Astrocyte (in vitro differentiated cells and primary cell): ENCODE data around the gene CLCN1. TPM values are rescaled to one million over a fixed set of nuclear protein-coding genes. Genes with fewer than 3 reads are reported as not detected.

Source experiments
- DNase-seq: peaks from one replicate; pipeline ENCODE4 v3.0.0-alpha.2; 2010; ENCODE audit warnings: low read depth
- FAIRE-seq: peaks from 2 replicates; lab custom pipeline; 2011; peaks lifted over from hg19 to GRCh38; lab: Jason Lieb, UNC
- H2AFZ ChIP-seq: 2 replicates; pipeline ENCODE4 v1.6.0; 2012; ENCODE audit warnings: low read depth, low read length, inconsistent platforms
- H3K27ac ChIP-seq: 2 replicates; pipeline ENCODE4 v1.5.1; 2011; ENCODE audit warnings: low read depth, low read length, inconsistent platforms
- H3K27me3 ChIP-seq: 2 replicates; pipeline ENCODE4 v1.6.0; 2011; ENCODE audit warnings: low read length, inconsistent platforms; ENCODE audit not compliant: insufficient read depth
- H3K36me3 ChIP-seq: 2 replicates; pipeline ENCODE4 v1.5.1; 2011; ENCODE audit warnings: low read length, inconsistent platforms; ENCODE audit not compliant: insufficient read depth
- H3K4me1 ChIP-seq: 2 replicates; pipeline ENCODE4 v1.5.1; 2011; ENCODE audit warnings: low read length, inconsistent platforms; ENCODE audit not compliant: insufficient read depth
- H3K4me2 ChIP-seq: 2 replicates; pipeline ENCODE4 v1.6.0; 2012; ENCODE audit warnings: low read length, inconsistent platforms
- H3K4me3 ChIP-seq: 2 replicates; pipeline ENCODE4 v1.5.1; 2011; ENCODE audit warnings: low read depth, mild to moderate bottlenecking, low read length, inconsistent platforms; ENCODE audit not compliant: insufficient read depth
- H3K79me2 ChIP-seq: 2 replicates; pipeline ENCODE4 v1.6.0; 2012; ENCODE audit warnings: mild to moderate bottlenecking, low read length, inconsistent platforms; ENCODE audit not compliant: insufficient read depth
- H3K9ac ChIP-seq: 2 replicates; pipeline ENCODE4 v1.6.0; 2012; ENCODE audit warnings: mild to moderate bottlenecking, low read length, inconsistent platforms
- H3K9me3 ChIP-seq: 2 replicates; pipeline ENCODE4 v1.5.1; 2012; ENCODE audit warnings: low read depth, mild to moderate bottlenecking, low read length, inconsistent platforms; ENCODE audit not compliant: insufficient read depth
- H4K20me1 ChIP-seq: 2 replicates; pipeline ENCODE4 v1.6.0; 2012; ENCODE audit warnings: low read length, inconsistent platforms; ENCODE audit not compliant: insufficient read depth
- H3K27ac Mint-ChIP-seq: one replicate; pipeline ENCODE4 v1.8.0; 2021; ENCODE audit warnings: mild to moderate bottlenecking, mixed read lengths; ENCODE audit not compliant: unreplicated experiment
- H3K27me3 Mint-ChIP-seq: one replicate; pipeline ENCODE4 v1.8.0; 2021; ENCODE audit warnings: low read depth, mixed read lengths; ENCODE audit not compliant: unreplicated experiment
- H3K36me3 Mint-ChIP-seq: one replicate; pipeline ENCODE4 v1.8.0; 2021; ENCODE audit warnings: low read depth, mixed read lengths; ENCODE audit not compliant: unreplicated experiment
- H3K4me1 Mint-ChIP-seq: one replicate; pipeline ENCODE4 v1.8.0; 2021; ENCODE audit warnings: low read depth, mixed read lengths; ENCODE audit not compliant: unreplicated experiment
- H3K4me3 Mint-ChIP-seq: one replicate; pipeline ENCODE4 v1.8.0; 2021; ENCODE audit warnings: mild to moderate bottlenecking, moderate library complexity, mixed read lengths; ENCODE audit not compliant: unreplicated experiment
- H3K9me3 Mint-ChIP-seq: one replicate; pipeline ENCODE4 v1.8.0; 2021; ENCODE audit warnings: mild to moderate bottlenecking, mixed read lengths; ENCODE audit not compliant: unreplicated experiment
- EZH2 ChIP-seq: IDR thresholded peaks from 2 replicates; pipeline ENCODE4 v1.6.1; 2012; ENCODE audit warnings: mild to moderate bottlenecking, low read length, inconsistent platforms; ENCODE audit not compliant: insufficient read depth
- total RNA-seq: library from RNA; stranded (reverse); gene quantifications from 2 replicates; pipeline ENCODE4 v1.2.1, GENCODE V29; 2021
- TF ChIP-seq, protein P1 (sequence below): IDR thresholded peaks from 2 replicates; pipeline ENCODE4 v1.5.1; 2011; ENCODE audit warnings: low read depth, mild to moderate bottlenecking, inconsistent platforms, low read length, moderate library complexity; ENCODE audit not compliant: insufficient read depth

The CLCN1 gene
- total RNA-seq, 1 donor from 2014 or later: not detected

DNA sequence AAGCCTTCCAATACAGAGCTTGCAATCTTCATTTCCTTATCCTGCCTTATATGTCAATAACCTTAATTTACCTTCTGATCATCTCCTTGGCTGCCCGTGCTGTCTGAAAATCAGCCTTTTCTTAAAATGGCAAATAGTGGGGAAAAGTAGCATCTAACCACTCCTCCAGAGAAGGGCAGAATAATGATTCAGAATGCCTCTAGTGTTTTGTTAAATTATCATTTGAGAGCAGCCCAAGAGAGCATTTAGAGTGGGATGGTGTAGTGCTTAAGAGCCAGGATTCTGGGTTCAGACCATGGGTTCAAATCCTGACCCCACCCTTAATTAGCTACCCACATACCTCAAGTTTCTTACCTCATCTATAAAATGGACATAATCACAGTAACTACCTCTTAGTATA, 35.8 kb upstream of the CLCN1 start:
- Mint-ChIP-seq H3K4me1 (peaks cover 23% of the 10 kb centered on the region), H3K36me3 (no peaks in the 10 kb centered on the region), H3K27me3 (no peaks in the 10 kb centered on the region), H3K27ac (peak overlapping the region; percentile 87), H3K4me3 (no peak overlapping the region), H3K9me3 (no peaks in the 10 kb centered on the region)
- Histone ChIP-seq H3K9me3 (no peaks in the 10 kb centered on the region), H3K4me3 (no peak overlapping the region), H3K4me2 (peak overlapping the region; percentile 56), H3K79me2 (no peaks in the 10 kb centered on the region), H4K20me1 (no peaks in the 10 kb centered on the region), H3K27ac (no peak overlapping the region), H3K36me3 (no peaks in the 10 kb centered on the region), H3K27me3 (no peaks in the 10 kb centered on the region), H2AFZ (no peak overlapping the region), H3K4me1 (peaks cover 8% of the 10 kb centered on the region), H3K9ac (peak overlapping the region; percentile 19)
- DNase-seq: no peak
- no peak for TF ChIP-seq EZH2
- TF ChIP-seq, protein P1, sequence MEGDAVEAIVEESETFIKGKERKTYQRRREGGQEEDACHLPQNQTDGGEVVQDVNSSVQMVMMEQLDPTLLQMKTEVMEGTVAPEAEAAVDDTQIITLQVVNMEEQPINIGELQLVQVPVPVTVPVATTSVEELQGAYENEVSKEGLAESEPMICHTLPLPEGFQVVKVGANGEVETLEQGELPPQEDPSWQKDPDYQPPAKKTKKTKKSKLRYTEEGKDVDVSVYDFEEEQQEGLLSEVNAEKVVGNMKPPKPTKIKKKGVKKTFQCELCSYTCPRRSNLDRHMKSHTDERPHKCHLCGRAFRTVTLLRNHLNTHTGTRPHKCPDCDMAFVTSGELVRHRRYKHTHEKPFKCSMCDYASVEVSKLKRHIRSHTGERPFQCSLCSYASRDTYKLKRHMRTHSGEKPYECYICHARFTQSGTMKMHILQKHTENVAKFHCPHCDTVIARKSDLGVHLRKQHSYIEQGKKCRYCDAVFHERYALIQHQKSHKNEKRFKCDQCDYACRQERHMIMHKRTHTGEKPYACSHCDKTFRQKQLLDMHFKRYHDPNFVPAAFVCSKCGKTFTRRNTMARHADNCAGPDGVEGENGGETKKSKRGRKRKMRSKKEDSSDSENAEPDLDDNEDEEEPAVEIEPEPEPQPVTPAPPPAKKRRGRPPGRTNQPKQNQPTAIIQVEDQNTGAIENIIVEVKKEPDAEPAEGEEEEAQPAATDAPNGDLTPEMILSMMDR: no peak
- FAIRE-seq: no peak

DNA sequence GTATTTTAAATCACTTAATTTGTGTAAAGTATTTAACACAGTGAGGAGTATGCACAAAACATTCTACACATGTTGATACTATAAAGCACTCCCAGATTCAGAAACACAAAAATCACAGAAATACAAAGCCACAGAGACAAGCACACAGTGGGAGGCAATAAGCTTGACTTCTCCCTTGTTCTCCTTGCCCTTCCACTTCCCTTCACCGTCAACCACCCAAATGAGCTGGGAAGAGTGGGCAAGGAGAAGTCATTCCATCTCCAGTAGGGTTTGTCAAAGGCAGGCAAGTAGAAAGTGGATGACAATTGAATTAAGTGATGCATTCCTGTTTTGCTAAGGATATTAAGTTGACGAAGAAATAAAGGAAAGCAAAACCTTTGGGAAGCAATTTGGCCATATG, 35.3 kb upstream of the CLCN1 start:
- TF ChIP-seq, protein P1: no peak
- TF ChIP-seq EZH2: no peak
- H3K4me3 Mint-ChIP-seq: no peak overlapping the region
- Histone ChIP-seq H3K27ac (no peak overlapping the region), H2AFZ (no peak overlapping the region), H3K79me2 (no peaks in the 10 kb centered on the region), H3K36me3 (no peaks in the 10 kb centered on the region), H3K4me1 (peaks cover 8% of the 10 kb centered on the region), H3K27me3 (no peaks in the 10 kb centered on the region), H4K20me1 (no peaks in the 10 kb centered on the region), H3K9ac (no peak overlapping the region), H3K9me3 (no peaks in the 10 kb centered on the region), H3K4me3 (no peak overlapping the region), H3K4me2 (no peak overlapping the region)
- no peaks in the 10 kb centered on the region for H3K9me3 Mint-ChIP-seq
- H3K4me1 Mint-ChIP-seq: peaks cover 23% of the 10 kb centered on the region
- no peaks in the 10 kb centered on the region for H3K36me3 Mint-ChIP-seq
- DNase-seq: no peak
- H3K27me3 Mint-ChIP-seq: no peaks in the 10 kb centered on the region
- H3K27ac Mint-ChIP-seq: no peak overlapping the region
- no peak for FAIRE-seq

DNA sequence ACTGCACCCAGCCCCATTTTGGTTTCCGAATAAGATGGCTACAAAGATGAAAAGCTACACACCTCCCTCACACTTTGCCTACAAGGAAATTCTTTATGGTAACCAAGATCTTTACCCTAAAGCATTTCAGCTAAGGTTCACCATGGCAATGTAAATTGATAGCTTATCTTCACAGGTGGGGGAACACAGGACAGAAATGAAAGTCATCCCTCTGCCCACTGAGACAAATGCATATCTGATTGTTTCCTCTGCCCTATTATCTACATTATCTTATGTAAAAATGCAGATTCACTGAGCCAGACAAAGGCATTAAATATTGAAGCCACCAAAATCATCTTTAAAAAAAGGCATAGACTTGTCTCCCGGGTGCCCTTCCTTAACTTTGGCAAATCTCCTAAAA, 34.4 kb upstream of the CLCN1 start:
- Histone ChIP-seq H3K36me3 (no peaks in the 10 kb centered on the region), H2AFZ (no peak overlapping the region), H3K9me3 (no peaks in the 10 kb centered on the region), H3K4me2 (no peak overlapping the region), H3K79me2 (no peaks in the 10 kb centered on the region), H3K9ac (no peak overlapping the region), H3K27me3 (no peaks in the 10 kb centered on the region), H4K20me1 (no peaks in the 10 kb centered on the region), H3K27ac (no peak overlapping the region), H3K4me1 (peaks cover 8% of the 10 kb centered on the region), H3K4me3 (no peak overlapping the region)
- Mint-ChIP-seq H3K27me3 (no peaks in the 10 kb centered on the region), H3K36me3 (no peaks in the 10 kb centered on the region), H3K9me3 (no peaks in the 10 kb centered on the region), H3K4me1 (peaks cover 23% of the 10 kb centered on the region), H3K27ac (peak overlapping the region; percentile 75), H3K4me3 (no peak overlapping the region)
- DNase-seq (no peak), FAIRE-seq (no peak)
- TF ChIP-seq EZH2: no peak
- TF ChIP-seq, protein P1: no peak
